Measurements from ENCODE around the gene PTTG2.

PTTG2 gene

DNA sequence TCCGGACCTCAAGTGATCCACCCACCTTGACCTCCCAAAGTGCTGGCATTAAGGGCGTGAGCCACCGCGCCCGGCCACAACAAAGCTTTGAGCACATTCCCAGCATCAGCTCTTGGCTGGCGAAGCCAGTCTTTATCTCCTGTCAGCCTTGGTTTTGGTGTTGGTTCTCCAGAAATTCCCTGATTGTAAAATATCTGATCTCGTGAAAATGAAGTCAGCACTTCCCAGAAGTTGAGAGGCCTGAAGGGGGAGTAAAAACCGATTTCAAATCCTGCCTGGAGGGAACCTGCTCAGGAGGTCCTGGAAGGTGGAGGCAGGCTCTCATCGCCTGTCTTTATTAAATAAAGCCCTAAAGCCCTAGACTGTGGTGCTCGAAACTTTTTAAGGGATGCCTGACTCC lies 33.6 kb downstream of the PTTG2 start:
- H3K4me3 ChIP-seq (ENCODE audit: low read length) = no peak overlapping the region
- no peak for TF ChIP-seq CTCF (IDR thresholded peaks at IDR 0.05; ENCODE audit: insufficient read depth, low read depth, low read length, missing control alignments)
- no peak for DNase-seq (ENCODE audit: low read depth)

GRCh38 chr4:37994569-37994968 lies 34.4 kb downstream of the PTTG2 start:
- TF ChIP-seq CTCF (IDR thresholded peaks at IDR 0.05; ENCODE audit: insufficient read depth, low read depth, low read length, missing control alignments) = no peak
- no peak for DNase-seq (ENCODE audit: low read depth)
- no peak overlapping the region for H3K4me3 ChIP-seq (ENCODE audit: low read length)

DNA sequence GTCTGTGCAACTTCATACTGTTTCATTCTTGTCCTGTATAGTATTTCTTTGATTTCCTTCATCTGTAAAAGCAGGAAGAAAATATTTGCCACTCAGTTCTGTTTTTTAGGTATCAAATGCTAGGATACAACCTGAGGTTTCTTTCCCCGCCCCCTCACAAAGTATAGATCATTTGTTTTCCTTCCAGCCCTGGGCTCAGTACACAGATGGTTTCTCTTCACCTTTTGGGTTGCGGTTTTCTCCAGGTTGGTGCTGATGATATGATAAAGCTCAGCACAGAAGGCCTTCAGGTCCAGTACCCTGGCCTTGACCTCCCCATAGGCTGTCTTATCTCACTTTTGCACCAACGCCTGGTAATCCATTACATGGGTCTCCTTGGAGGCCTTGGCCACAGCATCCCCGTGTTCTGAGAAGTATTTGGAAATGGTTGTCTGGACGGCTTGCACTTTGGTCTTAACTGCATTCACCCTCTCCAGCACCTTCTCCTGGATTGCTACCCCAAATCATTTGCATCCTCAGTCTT lies 35.2 kb downstream of the PTTG2 start:
- TF ChIP-seq CTCF (IDR thresholded peaks at IDR 0.05; ENCODE audit: insufficient read depth, low read depth, low read length, missing control alignments) = no peak
- DNase-seq (ENCODE audit: low read depth) = no peak
- H3K4me3 ChIP-seq (ENCODE audit: low read length) = no peak overlapping the region

DNA sequence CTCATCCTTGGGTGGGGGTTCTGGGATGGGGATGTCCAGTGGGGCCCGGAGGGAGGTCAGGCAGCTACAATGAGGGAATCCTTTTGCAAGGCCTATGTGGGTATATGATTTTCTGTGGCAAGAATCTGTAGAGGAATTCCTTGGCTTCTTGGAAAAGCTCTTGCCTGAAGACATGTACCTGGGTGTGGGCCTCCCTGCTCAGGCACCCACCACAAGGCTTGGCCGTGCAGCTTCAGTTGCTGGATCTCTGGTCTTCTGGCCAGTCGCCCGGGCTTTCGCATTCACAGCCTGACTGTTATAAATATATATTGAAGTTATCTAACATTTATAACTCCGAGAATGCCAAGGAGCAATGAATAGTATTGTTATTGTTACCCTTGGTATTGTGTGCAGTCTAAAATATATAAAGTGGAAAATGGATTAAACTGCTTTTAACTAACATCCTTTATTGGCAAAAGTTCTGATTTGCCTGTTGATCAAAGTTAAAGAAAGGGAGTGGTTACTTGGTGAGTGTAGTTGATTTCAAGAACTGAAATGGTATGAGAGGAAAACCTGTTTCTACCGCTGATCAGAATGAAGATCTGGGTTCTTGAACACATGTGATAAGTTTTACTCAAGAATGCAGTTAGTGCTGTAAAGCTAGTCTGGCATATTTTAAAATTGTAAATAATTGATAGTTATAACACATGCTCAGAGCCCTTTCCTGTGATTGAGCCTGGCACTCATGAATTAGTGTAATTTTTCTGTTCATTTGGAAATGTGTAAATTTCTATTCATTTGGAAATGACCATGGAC lies 36.0 kb downstream of the PTTG2 start:
- no peak overlapping the region for H3K4me3 ChIP-seq (ENCODE audit: low read length)
- no peak for TF ChIP-seq CTCF (IDR thresholded peaks at IDR 0.05; ENCODE audit: insufficient read depth, low read depth, low read length, missing control alignments)
- DNase-seq (ENCODE audit: low read depth) = no peak

DNA sequence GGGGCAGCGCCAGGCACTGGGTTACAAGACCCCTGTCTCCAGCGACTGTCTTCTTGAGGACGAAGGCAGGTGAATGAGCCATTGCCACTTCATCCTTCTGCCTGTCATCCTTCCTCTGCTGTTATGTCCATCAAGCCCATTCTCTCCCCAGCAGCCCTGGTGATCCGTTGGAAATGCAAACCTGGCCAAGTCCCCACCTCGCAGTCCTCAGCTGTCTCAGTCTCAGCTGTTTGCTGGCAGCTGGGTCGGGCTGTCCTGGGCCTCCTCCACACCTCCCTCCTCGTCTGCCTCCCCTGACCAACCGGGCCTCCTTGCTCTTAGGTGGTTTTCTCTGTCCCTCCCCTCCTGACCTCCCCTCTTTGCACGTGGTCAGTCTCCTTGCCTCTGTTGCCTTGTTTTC lies 38.0 kb downstream of the PTTG2 start:
- no peak for DNase-seq (ENCODE audit: low read depth)
- H3K4me3 ChIP-seq (ENCODE audit: low read length) = no peak overlapping the region
- no peak for TF ChIP-seq CTCF (IDR thresholded peaks at IDR 0.05; ENCODE audit: insufficient read depth, low read depth, low read length, missing control alignments)

DNA sequence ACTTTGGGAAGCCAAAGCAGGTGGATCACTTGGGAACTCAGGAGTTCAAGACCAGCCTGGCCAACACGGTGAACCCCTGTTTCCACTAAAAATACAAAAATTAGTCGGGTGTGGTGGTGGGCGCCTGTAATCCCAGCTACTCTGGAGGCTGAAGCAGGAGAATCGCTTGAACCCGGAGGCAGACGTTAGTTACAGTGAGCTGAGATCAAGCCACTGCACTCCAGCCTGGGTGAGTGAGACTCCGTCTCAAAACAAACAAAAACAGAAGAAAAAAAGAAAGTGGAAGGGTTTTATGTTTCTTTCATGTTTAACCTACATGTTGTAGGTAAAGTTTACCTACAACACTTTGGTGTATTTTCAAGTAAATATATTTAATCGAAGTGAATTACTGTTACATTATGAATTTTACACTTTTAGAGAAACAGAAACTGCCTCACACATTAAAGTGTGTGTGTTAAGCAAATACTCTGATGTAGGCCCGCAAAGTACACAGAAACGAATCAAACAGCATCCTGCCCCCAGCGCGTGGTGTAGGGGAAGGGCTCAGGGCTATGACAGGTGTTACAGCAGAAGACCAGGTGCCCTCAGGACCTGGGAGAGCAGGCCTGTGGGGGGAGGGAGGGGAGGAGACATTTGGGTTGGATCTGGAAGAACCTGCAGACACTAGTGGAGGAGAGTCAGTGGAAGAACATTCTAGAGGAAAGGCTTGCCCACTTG lies 39.0 kb downstream of the PTTG2 start:
- no peak overlapping the region for H3K4me3 ChIP-seq (ENCODE audit: low read length)
- TF ChIP-seq CTCF (IDR thresholded peaks at IDR 0.05; ENCODE audit: insufficient read depth, low read depth, low read length, missing control alignments) = no peak
- no peak for DNase-seq (ENCODE audit: low read depth)

Data from epithelial cell of esophagus (primary cell).